ENCODE results near the gene SULF2.

SULF2 gene

DNA sequence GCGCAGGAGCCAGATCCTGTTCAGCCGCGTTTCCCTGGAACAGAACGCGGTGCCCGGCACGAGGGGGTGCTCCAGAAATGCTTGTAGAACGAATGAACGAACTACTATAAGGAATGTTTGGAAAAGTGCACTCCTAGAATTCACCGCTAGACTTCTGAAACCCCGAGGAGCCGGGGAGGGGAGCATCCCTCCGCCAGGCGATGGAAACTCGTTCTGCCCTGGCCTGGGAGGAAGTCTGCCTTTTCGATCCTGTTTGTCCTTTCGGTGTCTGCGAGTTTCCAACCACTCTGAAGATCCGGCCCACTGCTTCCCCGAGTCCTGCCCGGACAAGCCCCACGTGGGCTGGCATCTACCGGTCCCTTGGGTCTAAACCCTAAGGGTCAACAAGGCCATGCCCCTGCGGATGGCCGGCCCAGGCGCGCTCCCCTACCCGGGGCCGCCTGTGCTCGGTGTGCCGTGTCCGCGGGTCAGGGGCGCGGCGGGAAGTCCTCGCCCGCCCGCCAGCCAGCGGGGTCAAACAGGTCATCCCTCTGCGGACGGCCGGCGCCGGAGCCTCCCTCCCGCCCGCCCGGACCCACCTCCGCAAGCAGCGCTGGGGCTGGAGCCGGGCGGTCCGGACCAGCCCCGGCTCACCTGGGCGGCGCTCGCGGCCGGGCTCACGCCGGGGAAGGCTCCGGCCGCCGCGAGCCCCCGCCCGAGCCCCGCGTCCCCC is 526 bp downstream of the SULF2 start:
- no peak for DNase-seq (ENCODE audit: low read depth)

DNA sequence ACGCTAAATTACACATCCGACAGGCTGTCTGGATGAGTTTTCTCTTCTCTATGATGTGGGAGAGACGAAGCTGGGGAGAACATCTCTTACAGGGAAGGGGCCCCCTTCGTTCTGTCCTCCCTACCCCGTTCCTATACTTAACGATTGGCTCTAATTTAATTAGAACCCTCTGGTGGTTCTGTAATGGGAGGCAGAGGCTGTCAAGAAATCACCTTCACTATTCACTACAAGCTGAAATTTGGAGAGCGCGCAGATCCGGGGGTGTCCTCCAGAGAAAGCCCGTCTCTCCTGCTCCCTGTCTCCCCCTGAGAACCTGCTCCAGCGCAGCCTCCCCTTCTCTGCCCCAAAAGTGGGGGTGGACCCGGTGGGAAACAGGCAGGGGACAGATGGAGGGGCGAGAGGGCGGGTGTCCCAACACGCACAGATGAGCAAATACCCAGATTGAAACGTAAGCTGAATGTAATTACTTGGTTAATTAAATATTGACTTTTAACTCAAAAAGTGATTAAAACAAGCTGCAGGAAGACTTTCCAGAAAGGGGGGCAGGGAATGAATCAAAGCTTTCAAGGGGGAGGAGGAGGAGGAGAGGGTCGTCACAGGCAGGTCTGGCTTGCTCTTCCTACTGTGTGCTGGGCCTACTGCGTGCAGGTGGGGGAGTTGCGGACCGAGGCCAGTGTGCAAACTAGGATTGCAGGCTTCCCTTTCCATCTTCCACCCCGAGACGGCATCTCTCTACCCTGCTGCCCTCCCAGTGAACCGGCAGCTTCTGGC is 1.3 kb downstream of the SULF2 start:
- no peak for DNase-seq (ENCODE audit: low read depth)

DNA sequence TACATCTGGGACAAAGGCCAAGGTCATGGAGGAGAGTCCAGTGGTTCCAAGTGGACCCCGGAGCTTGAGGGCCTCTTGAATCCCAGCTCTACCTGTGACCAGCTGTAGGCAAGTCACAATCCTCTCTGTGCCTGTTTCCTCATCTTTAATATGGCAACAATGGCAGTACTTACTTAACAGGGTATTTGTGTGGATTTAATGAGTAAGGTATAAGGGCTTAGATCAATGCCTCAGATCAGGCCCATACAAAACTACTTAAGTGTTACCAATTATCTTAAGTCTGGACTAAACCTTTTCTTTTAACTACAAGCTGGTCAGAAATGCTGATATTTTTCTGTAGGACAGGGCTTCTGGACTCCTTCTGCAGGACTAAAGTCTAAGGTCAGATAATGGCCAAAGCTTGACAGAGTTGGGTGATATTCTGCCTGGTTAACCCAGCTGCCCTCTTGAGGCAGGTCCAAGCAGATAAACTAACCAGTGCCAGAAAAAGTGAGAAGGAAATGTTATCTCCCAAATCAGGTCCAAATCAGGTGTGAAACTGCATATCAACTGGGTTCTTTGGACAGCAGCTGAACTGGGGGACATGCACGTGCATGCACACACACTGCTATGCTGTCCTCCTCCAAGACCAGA is 2.2 kb downstream of the SULF2 start:
- DNase-seq (ENCODE audit: low read depth): no peak

DNA sequence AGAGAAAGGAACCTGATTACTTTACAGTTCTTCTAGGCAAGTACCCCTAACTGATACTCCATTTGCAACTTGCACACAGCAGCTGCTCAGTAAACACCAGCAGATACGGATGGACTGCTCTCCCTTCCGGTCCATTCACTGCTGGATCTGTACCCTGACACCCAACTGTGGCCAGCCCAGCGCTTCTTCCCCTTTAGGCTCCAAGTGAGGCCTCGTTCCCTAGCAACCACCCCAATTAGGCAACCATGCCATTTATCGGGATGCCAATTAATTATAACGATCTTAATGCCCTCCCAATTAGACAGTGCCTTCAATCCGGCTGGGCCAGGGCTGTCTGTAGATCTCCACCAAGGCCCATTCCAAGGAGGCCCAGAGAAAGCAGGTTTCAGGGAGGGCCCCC is 3.2 kb downstream of the SULF2 start:
- DNase-seq (ENCODE audit: low read depth): no peak

DNA sequence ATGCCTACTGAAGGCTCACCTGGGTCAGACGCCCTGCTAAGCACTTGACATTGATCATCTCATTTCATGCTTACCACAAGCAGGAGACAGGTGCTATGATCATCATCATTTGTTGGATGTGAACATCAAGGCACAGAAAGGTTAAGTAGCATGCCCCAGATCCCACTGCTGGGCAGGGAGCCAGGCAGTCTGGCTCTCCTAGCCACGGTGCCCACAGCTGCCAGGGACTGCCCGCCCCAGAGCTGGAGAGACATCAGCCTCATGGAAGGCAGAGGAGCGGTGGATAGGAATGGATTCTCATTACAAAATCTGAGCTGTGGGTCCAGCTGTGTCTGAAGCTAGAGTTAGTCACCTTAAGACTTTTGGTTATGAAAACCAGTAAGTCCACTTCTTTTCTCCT is 3.6 kb downstream of the SULF2 start:
- DNase-seq (ENCODE audit: low read depth): no peak

- DNase-seq (ENCODE audit: low read depth): no peak
These were observed 4.4 kb downstream of the SULF2 start for GRCh38 chr20:47780720-47781389.

DNA sequence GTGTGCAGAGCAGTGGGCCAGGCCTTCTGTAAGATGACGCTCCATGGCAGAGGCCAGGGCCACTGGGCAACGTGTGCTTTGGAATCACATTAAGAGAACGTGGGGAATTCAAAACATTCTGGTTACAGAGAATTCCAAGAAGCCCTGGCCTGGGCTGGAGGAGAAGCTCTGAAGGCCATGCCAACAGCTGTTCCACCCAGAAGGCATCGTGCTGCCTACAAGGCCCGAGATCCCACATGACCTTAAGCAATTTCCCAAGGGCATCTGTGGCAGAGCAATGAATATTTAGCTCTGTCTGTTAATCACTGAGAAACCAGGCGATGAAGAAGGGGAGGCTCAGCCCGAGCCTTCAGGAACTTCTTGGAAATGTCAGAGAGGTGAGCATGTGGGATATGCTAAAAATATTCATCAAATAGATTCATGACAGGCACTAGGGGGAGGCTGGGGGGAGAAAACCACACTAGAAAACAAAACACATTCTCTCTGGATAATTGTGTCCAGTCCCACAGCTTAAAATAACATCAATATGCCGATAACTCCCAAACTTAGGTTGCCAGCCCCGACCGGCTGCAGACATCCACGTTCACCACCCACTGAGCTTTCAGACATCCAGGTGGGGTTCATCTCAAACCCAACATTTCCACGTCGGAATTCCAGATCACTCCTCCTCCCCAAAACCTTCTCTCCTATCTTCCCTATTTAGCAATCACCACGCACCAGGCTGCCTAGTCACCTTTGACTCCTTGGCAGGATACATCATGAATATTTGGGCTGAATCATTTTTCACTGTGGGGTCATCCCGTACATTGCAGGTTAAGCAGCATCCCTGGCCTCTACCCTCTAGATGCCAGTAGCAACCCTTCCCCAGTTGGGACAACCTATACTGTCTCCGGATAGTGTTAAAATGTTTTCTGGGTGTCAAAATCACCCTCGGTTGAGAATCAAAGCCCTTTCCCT is 6.6 kb downstream of the SULF2 start:
- DNase-seq (ENCODE audit: low read depth): no peak

- DNase-seq (ENCODE audit: low read depth): no peak
These were observed 8.1 kb downstream of the SULF2 start for GRCh38 chr20:47777220-47777619.

DNA sequence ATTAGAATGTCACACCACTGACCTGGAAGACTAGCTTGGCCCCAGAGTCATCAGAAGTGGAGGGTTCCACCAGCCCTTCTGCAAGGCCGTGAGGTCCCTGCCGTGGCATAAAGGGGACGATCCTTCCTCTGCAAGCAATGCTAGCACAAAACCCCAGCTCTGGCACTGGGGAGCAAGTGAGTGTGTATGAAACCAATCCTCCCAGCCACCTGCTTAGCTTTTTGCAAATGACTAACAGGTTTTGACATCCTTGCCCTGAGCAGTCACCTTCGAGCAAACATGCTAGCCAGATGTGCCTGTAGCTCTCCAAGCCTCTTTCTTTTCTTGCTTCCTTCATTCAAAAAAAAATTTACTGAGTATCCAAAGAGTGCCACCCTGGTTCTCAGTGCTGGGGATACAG is 8.6 kb downstream of the SULF2 start:
- no peak for DNase-seq (ENCODE audit: low read depth)

DNA sequence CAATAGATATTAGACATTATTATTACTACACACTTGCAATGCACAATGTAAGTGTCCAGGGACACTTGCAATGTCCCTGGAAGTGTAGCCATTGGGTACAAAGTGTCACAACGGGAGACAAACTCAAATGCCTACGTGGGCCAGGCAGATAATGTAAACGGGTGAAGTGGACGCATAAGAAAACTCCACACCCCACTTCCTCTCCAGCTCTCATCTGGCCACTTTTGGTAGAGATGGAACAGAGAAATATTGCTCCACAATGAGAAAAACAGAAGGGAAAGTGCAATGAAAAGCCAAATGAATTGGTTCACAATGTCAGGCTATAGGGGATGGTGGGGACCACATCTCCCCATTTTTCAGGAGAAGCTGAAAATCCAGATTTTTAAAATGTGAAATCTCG is 9.4 kb downstream of the SULF2 start:
- no peak for DNase-seq (ENCODE audit: low read depth)

DNA sequence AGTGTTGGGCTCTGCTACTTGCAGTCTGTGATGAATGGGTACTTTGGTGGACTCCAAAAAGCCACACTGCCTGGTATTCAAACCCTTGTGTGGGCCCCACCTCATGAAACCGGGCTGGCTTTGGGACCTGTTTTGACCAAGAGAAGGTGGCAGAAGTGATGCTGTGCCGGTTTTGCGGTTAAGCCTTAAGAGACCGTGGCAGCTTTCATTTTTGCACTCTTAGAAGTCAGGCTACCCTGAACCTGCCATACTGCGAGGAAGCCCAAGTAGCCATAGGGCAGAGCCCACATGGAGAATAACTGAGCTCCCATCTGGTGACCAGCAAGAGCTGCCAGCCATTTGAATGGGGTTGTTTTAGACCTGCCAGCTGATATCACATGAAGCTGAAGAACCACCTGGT is 10.2 kb downstream of the SULF2 start:
- no peak for DNase-seq (ENCODE audit: low read depth)

GRCh38 chr20:47774131-47774777 is 11.0 kb downstream of the SULF2 start:
- DNase-seq (ENCODE audit: low read depth): no peak

- DNase-seq (ENCODE audit: low read depth): no peak
These were observed 11.9 kb downstream of the SULF2 start for GRCh38 chr20:47773371-47773786.

- DNase-seq (ENCODE audit: low read depth): no peak
These were observed 14.3 kb downstream of the SULF2 start for GRCh38 chr20:47770935-47771334.

- no peak for DNase-seq (ENCODE audit: low read depth)
These were observed 17.1 kb downstream of the SULF2 start for GRCh38 chr20:47768016-47768824.

GRCh38 chr20:47765691-47766594 is 19.3 kb downstream of the SULF2 start:
- no peak for DNase-seq (ENCODE audit: low read depth)

- DNase-seq (ENCODE audit: low read depth): no peak
These were observed 20.0 kb downstream of the SULF2 start for GRCh38 chr20:47765271-47765670.

DNA sequence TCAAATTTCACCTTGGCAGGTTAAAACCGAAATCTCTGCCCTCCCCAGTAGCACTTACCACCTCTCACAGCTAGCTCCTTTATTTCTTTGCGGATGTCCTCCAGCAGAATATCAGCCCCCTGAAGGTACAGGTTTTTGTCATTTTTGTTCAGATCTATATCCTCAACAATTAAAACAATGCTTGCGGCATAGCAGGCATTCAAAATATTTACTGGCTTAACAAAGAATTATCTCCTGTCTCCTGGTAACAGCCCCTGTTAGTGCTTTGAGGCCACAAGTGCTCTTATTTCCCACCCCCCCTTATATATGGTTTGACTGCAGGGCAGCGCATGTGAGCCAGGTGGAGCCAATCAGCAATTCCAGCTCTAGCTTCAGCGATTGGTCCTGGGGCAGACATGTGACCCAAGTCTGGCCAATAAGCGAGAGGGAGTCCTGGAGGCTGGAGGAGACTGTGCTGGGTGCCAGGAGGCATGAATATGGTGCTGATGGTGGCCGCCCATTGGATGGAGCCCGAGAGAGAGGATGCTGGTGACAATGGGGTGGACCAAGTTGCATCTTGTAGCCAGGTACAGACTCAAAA is 21.0 kb downstream of the SULF2 start:
- no peak for DNase-seq (ENCODE audit: low read depth)

Data from stimulated activated CD8-positive, alpha-beta memory T cell treated with anti-CD3 and anti-CD28 coated beads, Interleukin-15, amount 100 ng/mL, for 24 hours (primary cell).